ENCODE results near the gene TMEM179.

TMEM179 gene

DNA sequence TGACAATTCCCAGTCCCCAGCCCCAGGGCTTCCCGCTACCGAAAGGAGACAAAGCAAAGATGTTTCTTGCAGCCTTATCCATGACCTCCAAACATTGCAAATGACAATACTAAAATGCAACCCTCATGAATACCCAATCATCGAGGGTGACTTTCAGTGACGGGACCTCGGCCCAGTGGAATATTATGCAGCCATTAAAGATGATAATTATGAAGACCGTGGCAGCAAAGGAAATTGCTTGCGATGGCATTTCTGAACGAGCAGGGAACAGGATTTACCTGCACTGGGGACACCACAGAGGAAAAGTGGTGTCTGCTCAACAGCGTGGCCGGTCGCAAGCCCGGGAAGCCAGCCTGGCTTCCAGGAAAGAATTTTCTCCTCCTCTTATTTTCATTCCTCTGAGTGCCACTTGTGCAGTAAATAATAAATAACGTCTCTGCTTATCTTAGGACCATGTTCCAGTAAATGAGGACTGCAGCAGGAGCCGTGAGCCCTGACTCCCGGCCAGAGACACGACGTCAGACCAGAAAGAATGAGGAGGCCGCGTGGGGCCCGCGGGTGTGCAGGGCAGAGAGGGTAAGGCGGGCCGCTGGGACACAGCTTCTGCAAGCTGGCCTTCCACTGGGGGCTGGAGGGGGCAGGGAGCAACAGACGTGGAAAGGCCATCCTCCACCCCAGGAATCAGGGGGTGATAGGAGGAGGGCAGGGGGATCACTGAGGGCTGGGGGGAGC lies 18.4 kb downstream of the TMEM179 start:
- no peak for DNase-seq

DNA sequence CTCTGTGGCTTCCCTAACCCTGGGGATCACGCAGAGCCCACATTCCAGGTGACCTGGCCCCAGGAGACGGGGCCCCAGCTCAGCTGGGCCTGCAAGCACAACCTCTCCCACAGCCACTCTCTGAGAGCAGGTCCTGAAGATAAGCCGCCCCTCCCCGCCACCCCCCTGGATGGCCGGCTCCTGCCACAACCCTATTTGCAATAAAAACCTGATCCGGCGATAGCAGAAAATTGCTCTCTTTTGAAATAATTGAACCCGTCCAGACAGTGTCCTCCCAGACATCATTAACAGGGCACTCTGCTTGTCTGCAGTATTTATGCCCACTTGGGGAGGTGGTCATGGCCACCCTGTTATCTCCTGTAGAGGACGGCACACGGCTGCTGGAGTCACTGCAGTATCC lies 20.0 kb downstream of the TMEM179 start:
- no peak for DNase-seq

DNA sequence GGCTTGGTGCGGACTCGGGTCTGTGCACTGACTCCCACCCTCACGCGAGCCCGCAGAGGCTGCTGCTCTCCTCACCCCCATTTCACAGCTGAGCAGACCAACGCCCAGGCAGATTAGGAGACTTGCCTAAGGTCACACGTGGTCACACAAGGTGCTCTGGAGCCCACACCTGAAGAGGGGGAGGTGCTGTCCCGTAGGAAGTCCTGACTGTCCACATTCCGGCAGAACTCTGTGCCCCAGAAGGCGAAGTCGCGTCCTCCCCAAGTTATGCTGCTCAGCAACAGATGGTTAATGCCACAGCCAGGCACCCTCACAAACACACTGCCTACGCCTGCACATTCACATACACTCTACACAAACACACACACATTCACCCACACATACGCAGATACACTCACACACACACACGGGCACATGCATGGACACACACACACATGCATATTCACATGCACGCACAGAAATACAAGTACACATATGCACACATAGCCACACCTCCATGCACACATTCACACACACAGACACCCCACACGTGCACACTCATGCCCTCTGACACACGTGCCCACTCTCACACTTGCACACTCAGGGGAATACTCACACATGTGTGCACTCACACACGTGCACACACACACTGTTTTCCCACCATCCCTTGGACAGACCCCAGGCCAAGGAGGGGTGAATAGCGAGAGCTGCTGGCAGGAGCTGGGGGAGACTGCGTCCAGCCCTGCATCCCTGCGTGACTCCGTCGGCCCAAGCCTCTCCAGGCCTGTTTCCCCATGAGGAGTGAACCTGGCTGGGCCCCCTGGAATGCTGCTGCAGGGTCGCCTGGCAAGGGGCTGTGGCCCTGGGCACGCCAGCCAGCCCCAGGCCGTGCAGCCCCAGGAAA lies 20.9 kb downstream of the TMEM179 start:
- peak; percentile 45 for DNase-seq

DNA sequence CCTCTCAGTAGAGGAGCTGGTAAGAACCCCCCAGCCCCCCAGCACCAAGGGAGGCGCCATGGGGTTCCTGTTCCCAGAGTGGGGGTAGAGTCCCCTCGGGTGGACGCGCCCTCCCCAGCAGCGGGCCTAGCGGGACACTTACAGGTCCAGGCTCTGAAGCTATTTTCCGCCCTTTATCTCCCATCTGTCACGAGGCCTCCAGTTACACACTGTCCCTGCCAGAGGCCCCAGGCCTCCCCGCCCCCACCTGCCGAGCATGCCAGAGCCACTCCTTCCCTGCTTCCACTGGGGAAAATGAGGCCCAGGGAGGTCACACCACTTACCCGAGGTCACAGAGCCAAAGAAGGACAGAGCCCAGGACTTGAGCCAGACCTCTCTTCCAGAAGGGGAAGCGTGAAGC lies 21.9 kb downstream of the TMEM179 start:
- no peak for DNase-seq

DNA sequence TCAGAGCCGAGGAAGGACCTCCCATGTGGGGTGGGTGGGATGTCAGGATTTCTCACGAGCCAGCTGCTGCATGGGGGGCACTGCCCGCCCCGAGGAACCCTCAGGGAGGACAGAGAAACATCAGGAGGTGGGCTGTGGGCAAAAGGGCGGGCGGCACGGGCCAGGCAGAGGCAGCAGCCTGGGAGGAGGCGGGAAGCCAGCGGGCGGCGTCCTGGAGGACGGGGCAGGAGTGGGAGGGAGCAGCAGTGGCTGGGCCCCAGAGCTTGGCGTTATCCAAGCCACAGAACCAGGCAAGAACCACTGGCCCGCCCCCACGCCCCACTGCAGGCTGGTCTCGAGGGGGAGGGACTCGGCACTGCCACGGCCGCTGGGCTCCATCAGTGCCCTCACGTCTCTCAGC lies 22.6 kb downstream of the TMEM179 start:
- no peak for DNase-seq

DNA sequence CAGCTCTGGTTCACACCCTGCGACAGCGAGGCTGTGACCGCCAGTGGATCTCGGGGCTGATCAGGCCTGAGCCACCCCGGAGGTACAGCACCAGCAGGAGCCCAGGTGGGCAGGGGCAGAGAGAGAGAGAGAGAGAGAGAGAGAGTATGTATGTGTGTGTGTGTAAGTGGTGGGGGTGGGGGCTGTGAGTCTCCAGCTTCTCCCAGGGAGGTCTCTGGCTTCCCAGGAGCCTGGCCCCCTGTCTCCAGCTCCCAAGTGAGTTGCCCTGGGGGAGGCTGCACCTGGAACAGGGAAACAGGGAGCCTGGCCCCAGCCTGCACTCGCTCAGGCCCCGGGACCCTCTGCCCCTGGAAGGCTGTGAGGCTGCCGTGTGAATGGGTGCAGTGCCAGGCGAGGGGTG lies 23.1 kb downstream of the TMEM179 start:
- DNase-seq: no peak

DNA sequence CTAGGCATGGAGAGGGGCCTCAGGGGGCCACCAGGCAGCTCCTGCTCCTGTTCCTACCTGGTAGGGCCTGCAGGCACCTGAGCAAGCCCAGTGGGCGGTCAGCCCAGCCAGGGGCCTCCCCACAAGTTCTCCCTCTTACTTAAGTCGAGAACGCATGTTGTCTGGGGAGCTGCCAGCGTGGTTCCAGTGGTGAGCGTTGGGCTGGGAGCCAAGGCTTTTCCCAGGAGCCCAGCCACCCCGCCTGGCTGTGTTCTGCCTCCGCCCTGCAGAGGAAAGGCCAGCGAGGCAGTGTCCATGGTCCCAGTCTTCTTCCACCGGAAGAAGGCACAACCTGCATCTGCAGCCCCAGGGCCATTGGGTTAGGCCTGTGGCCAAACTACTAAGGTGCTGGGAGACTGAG lies 23.6 kb downstream of the TMEM179 start:
- DNase-seq: no peak

DNA sequence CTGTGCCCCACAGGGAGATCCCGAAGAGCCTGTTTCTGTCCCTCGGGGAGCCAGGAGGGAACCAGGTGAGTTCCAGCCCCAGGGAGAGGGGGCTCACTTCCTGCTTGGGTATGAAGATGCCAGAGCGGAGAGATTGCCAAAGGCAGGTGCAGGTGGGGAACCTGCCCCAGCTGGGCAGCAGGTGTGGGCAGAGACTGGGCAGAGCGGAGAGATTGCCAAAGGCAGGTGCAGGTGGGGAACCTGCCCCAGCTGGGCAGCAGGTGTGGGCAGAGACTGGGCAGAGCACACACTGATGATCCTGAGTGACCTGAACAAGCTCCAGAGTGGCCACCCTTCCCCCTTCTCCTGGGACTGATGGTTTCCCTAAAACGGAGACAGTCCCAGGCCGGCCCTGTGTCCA lies 24.6 kb downstream of the TMEM179 start:
- DNase-seq: peak; percentile 15

DNA sequence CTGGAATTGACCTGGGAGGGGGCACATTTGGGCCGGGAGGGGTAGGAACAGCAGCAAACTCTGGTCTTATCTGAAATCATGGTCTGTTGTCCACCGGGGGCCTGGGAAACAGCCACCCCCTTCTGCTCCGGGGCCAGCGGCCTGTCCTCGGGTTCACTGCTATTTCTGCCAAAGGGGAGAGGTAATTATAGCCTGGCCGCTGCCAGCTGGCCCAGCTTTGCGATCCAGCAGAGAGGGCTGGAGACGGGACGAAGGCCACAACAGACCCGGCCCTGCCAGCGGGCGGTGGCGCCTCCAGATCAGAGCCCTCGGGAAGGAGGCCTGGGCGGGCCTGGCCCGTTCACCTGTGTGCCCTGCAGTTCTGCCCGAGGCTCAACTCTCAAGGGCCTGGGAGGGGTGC lies 25.1 kb downstream of the TMEM179 start, which contains the start of gene C14orf180:
Gene C14orf180, plus strand, starts transcription at position 258 of the 400 bp plus-strand sequence. CDS start 6,667 bp downstream, outside the sequence.
- peak; percentile 38 for DNase-seq

DNA sequence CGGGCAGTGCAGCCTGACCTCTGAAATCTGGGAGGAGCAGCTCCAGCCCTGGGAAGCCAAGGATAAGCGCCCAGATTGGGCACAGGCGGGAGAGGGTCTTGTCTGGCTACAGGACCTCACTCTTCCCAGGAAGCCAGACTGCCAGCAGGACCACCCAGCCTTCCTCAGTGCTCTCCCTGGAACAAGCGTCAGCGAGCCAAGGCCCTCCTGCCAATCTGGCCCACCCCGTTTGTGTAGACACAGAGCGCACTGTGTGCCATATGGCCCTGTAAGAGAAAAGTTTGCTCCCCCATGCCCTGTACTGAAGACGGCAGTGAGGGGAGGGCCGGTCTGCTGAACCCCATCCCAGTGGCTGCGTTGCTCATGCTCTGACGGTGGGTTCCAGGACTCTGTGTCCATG lies 26.3 kb downstream of the TMEM179 start:
- DNase-seq: no peak

DNA sequence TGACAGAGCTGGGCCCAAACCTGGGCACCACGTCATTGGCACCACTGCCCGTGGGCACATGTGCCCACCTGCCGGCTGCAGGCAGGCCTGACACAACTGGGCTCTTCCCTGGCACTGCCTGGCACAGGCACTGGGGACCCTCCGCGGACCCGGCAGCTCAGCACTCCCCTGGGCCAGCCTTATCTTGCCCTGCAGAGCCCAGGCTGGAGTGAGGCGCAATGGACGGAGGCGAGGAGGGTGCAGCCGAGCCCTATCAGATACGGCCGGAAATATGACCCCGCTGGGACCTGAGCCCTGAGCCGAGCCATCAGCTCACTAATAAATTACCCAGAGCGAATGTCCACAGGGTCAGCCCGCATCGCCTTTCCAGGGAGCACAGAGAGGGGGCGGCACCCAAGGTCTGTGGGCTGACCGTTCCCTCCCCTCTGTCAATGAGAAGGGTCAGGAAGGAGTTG lies 26.7 kb downstream of the TMEM179 start:
- DNase-seq: no peak

DNA sequence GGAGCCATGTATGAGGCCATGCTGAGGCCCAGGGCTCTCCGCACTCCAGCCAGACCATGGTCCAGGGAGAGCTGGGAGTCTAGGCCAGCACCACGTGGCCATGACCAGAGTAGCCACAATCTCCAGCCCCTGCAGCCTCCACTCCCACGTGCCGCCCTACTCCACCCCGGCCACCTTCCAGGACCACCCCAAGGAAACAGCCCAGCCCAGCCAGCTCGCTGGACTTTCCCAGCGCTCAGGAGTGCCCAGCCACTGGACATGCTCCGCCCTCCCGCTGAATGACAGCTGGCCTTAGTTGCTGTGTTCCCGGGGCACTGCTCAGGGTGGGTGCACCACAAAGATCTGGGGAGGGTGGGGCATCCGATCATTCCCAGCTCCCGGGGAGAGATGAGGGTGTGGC lies 27.1 kb downstream of the TMEM179 start:
- no peak for DNase-seq

DNA sequence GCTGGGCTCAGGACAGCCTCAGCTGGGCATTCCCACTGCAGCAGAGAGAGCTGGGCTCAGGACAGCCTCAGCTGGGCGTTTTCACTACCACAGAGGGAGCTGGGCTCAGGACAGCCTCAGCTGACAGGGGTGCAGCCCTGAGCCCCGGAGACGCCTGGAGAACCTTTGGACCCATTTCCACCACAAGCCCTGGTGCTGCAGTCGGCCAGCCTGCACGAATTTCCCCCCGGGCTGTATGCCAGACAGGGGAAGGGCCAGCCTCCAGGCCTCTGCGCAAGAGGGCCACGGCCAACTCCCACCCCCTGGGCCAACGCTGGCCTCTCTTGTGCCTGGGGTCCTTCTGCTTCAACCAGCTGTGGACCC lies 27.6 kb downstream of the TMEM179 start:
- no peak for DNase-seq

DNA sequence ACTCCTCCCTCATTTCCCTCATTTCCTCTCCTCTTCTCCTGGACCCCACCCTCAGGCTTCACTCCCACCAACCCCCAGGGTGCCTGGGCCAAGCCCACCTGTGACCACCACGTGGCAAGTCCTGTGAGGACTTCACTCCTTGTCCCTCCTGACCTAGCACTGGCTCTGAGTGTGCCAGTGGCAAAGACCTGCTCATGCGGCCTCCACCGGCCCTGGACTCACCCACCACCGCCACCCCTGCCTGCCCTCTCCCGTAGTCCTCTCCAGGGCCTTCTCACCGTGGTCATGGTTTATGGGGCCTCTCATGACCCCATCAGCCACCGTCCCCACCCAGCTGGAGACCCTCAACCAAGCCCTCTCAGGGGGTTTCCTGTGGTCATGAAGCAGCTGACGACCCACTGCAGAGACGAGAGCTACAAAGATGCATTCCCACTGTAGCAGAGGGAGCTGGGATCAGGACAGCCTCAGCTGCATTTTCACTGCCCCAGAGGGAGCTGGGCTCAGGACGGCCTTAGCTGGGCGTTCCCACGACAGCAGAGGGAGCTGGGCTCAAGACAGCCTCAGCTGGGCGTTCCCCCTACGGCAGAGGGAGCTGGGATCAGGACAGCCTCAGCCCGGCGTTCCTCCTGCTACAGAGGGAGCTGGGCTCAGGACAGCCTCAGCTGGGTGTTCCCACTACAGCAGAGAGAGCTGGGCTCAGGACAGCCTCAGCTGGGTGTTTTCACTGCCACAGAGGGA lies 28.2 kb downstream of the TMEM179 start:
- no peak for DNase-seq

DNA sequence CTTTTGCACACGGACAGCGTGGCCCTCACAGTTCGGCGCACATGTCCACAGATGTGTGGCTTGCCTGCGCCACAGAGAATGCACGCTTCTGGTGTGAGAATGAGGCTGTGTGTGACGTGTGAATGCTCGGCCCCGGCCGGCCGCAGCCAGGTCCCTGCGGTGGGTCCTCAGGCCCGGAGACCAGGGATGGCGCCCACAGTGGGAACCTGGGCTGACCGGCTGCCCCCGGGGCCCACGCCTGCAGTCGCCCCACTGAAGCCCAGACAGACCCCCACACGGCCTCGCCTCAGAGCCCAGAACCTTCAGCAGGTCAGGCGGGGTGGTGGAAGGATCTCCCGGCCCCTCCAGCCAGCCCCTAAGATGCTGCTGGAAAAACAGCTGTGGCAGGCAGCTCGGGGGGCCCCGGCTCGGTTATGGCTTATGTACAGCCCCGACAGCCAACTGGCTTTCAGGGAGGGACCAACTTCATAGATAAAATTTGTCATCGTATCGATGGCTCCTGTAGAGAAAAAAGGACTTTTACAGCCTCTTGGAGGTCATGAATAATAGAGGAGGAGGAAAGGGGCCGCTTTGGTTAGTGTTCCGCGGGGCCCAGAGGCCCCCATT lies 29.5 kb downstream of the TMEM179 start:
- DNase-seq: no peak

DNA sequence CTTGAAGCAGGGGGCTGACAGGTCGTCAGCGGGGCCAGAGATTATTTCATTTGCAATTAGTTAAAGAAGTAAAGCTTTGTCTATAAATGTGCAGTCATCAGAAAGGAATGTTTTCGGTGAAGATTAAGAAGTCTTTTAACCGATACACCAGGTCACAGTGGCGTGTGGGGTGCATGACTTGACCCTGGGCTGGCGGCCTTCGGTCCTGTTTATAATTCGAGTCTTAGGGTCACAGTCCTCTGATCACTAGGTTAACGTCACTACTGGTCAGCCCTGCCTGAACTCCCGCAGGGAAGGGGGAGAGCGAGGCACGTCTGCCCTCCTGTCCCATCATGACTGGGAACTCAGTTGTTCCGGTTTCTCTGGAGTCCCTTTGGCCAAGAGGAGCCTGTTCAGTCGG lies 30.0 kb downstream of the TMEM179 start:
- no peak for DNase-seq

DNA sequence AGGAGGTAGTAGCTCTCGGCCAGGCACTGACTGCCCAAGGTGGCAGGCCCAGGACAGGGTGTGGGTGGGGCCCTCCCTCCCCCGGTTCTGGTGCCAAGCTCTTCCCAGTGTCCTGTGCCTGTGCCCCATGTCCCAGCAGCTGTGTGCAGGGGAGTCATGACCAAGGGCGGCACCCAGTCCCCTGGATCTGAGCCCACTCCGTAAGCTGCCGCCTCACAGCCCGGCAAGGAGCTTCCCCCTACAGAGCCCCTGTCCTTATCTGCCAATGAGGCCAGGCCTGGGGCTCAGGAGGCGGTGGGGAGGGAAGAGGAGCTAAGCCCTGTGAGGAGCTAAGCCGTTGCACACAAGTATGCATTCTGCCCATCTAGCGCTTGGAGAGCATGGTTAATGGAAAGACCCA lies 30.6 kb downstream of the TMEM179 start:
- no peak for DNase-seq

DNA sequence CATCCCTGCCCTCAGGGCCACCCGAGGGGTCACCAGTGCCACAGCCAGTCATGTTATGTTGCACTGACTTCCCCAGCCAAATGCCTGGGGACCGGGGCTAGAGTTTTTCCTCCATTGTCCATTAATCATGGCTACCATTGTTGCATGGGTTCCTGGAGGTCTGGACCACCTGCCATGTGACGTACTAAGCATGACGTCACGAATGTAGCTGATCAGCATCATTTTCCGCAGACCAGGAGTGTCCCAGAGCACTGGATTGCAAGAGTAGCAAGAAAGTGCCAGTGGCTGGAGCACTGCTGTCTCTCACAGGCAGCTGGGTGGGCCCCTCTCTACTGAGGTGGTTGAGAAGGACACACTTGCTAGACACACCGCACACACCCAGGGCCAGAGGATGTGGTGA lies 31.9 kb downstream of the TMEM179 start:
- no peak for DNase-seq

DNA sequence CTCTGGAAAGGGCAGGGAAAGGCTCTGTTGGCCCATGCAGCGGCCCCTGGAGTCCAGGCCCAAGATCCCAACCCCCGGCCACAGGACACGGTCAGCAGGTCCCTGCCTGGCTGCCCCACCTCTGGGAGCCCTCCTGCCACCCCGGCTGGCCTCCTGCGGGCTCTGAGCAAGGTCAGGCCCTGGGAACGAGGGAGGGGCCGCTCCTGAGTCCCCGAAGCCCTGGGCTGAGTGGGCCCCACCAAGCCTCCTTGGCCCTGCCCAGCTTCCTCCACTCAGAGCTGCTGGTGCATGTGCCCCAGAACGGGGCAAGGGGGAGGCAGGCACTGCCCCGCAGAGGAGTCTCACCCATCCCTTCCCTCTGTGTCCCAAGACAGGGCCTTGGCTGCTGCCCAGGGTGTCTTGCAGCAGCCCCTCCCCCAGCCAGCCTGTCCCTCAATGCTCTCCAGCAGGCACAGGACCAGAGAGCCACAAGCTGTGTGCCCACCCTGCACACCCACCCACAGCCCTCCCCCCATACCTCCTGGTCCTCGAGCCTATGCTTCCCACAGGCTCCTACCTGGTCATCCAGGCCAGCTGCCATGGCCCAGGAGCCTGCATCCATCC lies 32.4 kb downstream of the TMEM179 start:
- DNase-seq: no peak

DNA sequence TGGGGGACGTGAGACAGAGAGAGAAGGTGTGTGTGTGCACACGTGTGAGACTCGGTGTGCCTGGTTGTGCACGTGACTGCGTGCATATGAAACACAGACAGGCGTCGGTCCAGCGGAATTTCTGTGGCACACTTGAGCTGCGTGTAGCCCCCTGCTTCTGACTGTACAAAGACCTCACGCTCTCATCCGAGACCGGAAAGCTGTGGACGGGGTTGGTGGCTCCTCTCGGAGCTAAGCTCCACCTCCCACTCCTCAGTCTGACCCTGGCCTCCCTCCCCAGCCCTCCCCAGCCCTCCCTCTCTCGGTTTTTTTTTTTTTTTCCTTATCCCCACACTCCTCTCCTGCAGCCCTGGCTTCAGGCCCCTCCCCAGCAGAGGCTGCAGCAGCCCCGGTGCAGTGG lies 33.3 kb downstream of the TMEM179 start:
- no peak for DNase-seq

DNA sequence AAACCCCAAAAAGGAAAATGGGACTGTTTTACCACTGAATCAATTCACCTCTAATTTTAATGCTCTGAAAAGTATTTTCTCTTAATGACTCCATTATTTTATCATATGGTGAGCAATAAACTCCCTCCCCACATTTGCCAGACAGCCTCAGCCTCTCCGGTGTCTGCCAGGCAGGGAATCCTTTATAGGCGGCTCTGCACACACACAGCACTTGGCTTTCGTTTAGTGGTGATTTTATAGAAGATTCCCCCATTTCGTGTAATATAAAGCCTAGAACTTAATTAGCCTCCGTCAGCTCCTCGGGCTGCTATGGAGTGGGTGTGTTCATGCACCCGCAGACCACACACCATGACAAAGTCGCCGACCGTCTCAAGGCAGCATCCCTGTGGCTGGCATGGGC lies 35.1 kb downstream of the TMEM179 start:
- no peak for DNase-seq

DNA sequence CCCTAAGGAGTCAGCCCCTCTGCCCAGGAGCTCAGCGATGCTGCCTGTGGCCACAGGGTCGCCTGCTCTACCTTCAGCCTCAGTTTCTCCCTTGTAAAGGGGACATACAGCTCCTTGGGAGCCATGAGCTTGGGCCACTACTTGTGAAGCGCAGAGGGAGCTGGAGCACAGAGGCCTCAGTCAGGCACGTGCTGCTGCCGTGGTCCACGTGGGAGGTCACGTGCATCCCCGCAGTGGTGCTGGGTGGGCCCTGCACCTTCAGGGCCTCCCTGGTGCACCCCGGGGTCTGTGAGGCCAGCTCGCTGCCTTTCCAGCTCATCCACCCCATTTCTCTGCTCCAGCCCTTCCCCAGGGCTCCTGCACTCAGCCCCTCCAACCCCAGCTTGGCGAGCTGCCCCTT lies 36.0 kb downstream of the TMEM179 start:
- DNase-seq: no peak

DNA sequence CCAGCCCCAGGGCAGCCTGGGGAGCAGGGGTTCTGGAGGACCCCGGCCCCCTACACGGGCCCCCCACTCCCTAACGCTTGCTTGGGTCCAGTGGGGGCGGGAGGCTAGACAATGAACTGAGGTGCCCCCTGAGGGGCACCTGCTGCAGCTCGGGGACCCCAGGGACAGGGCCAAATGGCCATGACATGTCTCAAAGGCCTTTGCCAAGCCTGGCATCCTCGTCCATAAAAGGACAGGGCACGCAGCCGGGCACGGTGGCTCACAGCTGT lies 36.7 kb downstream of the TMEM179 start:
- no peak for DNase-seq
